DMS 273 treated with DMSO at 0.1 percent for 48 hours (cell line): ENCODE measurements around the gene POTEF.
"Not testable (repeated sequence)": the region's sequence is repeated elsewhere in the genome, so short reads cannot be mapped to it uniquely, and the experiment has no call there.

Source experiments
- DNase-seq: peaks from one replicate; lab custom pipeline; 2025; lab: John Stamatoyannopoulos, UW

The POTEF gene

DNA sequence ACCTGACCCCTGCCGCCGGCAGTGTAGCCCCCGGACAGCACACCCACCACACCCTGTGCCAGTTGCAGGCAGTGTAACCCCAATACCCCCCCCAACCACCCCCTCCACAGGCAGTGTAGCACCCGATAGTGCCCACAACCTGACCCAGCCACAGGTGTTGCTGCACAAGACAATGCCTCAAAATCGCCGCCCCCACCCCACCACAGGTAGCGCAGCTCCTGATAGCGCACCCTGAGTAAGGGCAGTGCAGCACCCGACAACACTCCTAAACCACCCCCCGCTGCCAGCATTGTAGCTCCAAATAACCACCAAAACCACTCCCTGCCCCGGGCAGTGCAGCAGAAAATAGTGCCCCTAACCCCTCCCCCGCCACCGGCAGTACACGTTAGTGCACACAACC, 558 bp downstream of the POTEF start:
- not testable (repeated sequence) for DNase-seq

DNA sequence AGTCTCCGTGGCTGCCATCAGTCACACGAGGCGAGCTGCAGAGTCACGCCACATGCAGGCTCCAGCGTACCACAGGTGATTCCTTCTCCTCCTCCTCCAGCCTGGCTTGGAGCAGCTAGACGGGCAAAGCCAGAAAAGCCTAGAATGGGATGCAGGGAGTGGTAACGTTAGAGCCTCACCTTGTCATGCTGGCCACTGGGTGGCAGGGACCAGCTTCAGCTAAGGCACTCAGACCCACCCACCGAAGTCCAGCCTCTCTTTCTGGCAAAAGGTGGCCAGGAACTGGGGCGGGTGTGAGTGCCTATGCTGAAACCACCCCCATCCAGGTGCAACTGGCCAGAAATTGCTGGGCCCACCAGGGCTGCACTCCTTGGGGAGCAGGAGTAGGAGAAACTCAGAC, 1.3 kb downstream of the POTEF start:
- not testable (repeated sequence) for DNase-seq

DNA sequence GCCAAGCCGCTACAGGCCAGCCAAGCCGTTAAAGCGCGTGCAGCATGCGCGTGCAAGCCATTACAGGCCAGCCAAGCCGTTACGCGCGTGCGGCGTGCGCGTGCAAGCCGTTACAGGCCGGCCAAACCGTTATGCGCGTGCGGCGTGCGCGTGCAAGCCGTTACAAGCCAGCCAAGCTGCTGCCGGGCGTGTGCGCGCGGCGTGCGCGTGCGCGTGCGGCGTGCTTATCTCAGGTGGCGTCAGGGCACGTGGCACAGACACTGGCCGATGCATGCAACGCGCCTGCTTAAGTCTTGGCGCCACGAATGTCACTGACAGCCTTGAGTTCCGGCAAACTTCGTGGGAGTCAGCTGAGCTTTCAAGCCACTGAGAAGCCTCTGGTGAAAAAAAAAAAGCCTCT, 8.1 kb downstream of the POTEF start:
- DNase-seq, result not testable (repeated sequence)

DNA sequence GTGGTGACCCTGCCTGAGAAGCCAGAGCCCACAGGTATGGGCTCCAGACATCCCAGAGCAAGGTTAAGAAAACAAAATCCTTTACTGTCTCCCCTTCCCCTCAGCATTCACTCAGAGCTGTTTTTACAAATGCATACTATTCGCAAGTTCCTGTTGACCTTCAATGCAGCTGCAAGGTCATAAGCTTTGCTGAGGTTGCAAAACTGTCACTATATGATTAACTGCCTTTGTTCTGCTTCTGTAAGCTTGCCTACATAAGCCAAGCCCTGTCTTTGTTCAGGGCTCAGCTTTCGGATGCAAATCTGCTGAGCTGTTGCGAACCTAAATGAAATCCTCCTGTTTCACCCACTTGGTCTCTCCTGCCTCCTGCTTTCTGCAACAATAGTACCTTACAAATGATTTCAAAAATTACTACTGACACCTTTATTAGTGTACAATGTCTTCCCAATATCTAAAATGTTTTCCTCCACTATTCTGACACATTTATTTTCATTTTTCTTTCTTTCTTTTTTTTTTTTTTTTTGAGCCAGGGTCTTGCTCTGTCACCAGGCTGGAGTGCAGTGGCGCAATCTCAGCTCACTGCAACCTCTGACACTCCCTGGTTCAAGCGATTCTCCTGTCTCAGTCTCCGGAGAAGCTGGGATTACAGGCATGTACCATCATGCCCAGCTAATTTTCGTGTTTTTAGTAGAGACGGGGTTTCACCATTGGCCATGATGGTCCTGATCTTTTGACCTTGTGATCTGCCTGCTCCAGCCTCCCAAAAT, 26.2 kb downstream of the POTEF start:
- DNase-seq, result not testable (repeated sequence)

DNA sequence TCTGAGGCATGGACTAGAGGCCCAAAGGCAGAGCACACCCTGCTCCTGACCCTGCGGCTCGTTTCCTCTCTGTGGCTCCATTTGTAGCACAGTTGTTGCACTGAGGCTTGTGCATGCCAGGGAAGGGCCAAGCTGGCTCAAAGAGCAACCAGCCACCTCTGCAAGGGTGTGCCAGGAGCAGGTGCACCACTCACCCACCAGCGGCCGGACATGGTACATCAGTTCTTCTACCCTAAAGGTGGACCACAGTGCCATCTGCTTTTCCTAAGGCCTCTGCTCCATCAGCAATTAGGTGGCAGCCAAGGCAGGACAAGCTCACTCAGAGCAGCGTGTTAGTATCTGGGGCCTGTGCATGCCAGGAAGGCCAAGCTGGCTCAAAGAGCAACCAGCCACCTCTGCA, 66.4 kb downstream of the POTEF start:
- not testable (repeated sequence) for DNase-seq

DNA sequence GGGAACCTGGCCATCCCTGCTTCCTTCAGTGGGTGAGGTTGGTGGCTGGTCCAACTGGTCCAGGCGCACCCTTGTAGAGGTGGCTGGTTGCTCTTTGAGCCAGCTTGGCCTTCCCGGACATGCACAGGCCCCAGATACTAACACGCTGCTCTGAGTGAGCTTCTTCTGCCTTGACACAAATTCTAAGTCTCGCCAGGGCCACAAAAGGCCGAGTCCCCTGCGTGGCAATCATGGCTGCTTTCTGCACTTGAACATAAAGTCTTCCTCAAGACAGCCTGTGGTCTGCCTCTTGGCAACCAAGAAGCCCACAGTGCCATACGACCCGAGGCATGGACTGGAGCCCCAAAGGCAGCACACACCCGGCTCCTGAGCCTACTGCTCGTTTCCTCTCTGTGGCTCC, 69.0 kb downstream of the POTEF start:
- DNase-seq, result not testable (repeated sequence)

DNA sequence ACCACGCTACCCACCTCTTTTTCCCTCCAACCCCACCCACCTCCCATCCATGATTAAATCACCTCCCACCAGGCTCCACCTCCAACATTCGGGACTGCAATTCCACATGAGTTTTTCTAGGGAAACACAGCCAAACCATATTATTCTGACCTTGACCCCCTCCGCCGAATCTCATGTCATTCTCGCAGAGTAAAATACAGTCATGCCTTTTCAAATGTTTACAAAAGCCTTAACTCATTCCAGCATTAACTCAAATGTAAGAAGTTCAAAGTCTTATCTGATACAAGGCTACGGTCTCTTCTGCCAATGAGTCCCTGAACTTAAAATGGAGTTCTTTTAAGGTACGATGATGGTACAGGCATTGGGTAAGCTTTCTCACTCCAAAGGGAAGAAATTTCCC, 72.7 kb downstream of the POTEF start:
- DNase-seq, result not testable (repeated sequence)

DNA sequence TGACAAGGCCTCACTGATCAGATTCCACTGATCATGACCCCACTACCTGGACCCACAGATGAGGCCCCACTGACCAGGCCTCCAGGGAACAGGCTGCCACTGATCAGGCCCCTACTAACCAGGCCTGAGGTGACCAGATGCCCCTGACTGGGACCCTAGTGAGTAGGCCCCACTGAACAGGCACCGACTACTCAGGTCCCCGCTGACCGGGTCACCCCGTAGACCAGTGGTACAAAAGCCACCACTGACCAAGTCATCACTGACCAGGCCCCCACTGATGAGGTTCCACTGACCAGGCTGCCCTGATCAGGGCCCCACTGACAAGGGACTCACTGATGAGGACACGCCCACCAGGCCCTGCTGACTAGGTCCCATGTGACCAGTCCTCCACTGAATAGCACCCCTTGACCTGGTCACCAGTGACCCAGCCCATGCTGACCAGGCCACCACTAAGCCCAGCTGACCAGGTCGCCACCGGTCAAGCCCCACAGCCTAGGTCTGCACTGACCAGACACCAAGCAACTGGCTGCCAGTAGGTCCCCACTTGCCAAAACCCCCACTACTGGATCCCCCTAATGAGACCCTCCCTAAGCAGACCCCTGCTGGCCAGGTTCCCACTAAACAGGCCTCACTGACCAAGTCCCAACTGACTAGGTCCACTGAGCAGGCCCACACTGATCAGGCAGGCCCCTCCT, 75.7 kb downstream of the POTEF start:
- DNase-seq, result not testable (repeated sequence)

DNA sequence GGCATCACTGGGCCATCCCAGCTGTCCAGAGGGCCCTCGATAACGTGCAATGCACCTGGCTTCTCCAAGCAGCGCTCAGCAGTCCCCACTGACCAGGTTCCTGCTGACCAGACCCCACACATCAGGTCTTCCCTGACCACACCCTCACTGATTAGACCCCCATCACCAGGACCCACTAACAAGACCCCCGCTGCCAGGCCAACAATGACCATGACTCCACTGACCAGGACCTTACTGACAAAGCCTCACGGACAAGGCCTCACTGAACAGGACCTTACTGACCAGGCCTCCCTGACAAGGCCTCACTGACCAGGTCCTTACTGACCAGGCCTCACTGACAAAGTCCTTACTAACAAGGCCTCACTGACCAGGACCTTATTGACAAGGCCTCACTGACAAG, 76.6 kb downstream of the POTEF start:
- not testable (repeated sequence) for DNase-seq

DNA sequence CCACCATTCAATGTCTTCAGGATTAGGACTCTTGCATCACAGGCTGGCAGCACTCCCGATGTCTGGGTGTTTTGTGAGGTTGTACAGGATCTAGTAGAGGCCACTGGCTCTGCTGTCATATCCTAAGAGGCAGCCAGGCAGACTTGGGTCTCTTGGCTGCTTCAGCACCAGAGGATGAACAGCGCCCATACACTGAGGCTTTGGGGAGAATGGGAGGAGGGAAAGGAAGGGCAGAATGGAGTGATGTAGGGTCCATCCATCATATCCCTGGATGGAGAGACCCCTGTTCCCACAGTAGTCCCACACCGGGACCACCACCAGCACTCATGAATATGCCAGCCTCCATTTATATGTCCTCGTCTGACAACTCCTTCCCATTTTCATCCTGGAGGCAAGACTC, 80.6 kb downstream of the POTEF start:
- not testable (repeated sequence) for DNase-seq

DNA sequence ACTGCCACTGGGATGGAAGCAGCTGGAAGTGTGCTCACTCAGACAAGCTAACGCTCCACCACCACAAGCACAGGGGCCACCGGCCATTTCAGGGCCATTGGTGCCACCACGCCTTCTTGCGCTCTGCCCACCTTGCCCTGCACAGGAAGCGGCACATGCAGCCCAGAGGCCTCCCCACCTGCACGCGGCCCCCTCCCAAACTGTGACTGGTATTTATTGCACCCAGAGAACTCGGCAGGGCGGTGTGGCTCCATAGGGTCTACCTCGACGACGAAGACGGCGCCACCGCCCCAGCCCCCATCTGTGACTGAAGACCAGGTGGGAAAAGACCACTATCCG, 90.8 kb downstream of the POTEF start:
- DNase-seq, result not testable (repeated sequence)

DNA sequence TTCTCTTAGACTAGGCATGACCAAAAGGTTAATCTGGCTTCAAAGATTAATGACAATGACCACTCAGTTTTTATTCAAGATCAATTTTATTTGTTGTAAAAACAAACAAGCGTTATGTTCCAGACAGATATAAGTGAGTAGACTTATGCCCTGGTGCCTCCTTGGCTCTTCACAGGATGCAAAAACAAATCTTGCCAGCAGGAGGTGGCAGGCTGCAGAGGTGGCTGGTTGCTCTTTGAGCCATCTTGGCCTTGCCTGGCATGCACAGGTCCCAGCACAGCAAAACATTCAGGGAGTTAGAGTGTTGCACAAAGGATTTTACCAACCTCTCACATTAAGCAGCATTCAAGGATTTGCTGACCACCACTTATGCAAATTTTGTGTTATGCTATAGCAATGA, 103.1 kb downstream of the POTEF start:
- not testable (repeated sequence) for DNase-seq
